ENCODE measurements around the gene EIF2S3B.
"Not testable (repeated sequence)": the region's sequence is repeated elsewhere in the genome, so short reads cannot be mapped to it uniquely, and the experiment has no call there.

EIF2S3B gene

GRCh38 chr12:10505620-10506019 lies at the start of gene EIF2S3B:
TSS of gene EIF2S3B (plus strand) at chr12:10505890. CDS start at chr12:10505903, 13 bp downstream.
- DNase-seq (ENCODE audit: low read depth in 3 of 3): no peak

DNA sequence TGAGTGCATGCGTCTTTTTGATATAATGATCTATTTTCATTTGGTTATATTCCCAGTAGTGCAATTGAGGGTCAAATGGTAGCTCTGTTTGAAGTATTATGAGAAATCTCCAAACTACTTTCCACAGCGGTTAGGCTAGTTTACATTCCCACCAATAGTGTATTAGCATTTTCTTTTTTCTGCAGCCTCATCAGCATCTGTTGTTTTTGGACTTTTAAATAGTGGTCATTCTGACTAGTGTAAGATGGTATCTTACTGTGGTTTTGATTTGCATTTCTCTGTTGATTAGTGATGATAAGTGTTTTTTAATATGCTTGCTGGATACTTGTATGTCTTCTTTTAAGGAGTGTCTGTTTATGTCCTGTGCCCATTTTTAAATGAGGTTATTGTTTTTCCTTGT lies 48.8 kb upstream of the EIF2S3B start:
- DNase-seq (ENCODE audit: low read depth in 3 of 3): no peak

- DNase-seq (ENCODE audit: low read depth in 3 of 3): no peak
Observed at GRCh38 chr12:10457760-10458159, 47.9 kb upstream of the EIF2S3B start.

- no peak for DNase-seq (ENCODE audit: low read depth in 3 of 3)
Observed at GRCh38 chr12:10466311-10466710, 39.4 kb upstream of the EIF2S3B start.

DNA sequence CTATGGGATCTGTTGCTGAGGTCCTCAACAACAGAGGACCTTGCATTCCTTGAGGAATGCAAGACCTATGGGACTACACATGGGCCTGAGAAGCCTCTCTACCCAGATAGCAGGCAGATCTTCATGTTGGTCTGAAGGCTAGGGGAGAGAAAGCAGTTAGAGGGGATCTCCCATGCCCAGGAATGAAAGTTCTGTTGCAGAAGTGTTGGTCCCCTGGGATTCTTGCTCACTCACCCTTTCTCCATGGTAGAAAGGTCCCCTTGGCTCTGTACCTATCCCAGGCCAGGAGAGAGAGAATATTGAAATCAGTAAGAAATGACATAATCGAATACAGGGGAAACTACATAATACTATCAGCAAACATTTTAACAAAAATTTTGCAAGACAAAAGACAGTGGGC lies 36.0 kb upstream of the EIF2S3B start:
- DNase-seq (ENCODE audit: low read depth in 3 of 3): no peak

- DNase-seq (ENCODE audit: low read depth in 3 of 3): not testable (repeated sequence)
Observed at GRCh38 chr12:10472808-10473207, 32.9 kb upstream of the EIF2S3B start.

DNA sequence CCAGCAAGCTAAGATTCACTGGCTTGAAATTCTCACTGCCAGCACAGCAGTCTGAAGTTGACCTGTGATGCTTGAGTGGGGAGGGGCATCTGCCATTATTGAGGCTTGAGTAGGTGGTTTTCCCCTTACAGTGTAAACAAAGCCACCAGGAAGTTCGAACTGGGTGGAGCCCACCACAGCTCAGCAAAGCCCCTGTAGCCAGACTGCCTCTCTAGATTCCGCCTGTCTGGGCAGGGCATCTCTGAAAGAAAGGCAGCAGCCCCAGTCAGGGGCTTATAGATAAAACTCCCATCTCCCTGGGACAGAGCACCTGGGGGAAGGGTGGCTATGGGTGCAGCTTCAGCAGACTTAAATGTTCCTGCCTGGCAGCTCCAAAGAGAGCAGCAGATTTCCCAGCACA lies 23.8 kb upstream of the EIF2S3B start:
- not testable (repeated sequence) for DNase-seq (ENCODE audit: low read depth in 3 of 3)

GRCh38 chr12:10487328-10487727 lies 18.4 kb upstream of the EIF2S3B start:
- DNase-seq (ENCODE audit: low read depth in 3 of 3): not testable (repeated sequence)

DNA sequence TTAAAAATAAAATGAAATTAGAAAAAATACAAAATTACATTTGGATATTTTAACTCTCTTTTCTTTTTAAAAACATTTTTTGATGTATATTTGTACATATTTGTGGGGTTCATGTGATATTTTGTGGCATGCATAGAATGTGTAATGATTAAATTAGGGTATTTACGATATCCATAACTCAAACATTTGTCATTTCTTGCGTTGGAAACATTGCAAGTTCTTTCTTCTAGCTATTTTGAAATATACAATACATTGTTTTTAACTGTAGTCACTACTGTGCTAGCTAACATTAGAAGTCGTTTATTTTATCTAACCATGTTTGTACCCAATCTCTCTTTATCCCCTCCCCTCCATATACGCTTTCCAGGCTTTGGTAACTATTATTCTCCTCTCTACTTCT lies 13.9 kb upstream of the EIF2S3B start:
- no peak for DNase-seq (ENCODE audit: low read depth in 3 of 3)

- DNase-seq (ENCODE audit: low read depth in 3 of 3): peak in 1 of 3 donors; percentile 13
Observed at GRCh38 chr12:10497602-10498001, 8.1 kb upstream of the EIF2S3B start.

DNA sequence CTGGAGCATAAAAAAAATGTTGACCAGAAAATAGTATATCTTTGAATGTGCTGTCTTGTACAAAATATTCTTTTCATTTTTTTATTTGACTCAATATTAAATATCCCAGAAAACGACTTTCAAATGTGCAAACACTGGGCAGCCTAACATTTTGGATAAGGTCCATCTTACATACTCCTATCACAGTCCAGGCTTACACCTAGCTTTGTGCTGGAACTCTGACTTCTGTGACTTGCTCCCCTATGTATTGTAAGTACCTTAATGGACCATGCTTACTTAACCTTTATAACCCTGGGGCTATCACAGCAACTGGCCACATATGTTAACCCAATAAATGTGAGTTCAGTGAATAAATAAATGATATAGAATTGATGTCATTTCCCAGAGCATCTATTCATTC lies 7.6 kb upstream of the EIF2S3B start:
- no peak for DNase-seq (ENCODE audit: low read depth in 3 of 3)

DNA sequence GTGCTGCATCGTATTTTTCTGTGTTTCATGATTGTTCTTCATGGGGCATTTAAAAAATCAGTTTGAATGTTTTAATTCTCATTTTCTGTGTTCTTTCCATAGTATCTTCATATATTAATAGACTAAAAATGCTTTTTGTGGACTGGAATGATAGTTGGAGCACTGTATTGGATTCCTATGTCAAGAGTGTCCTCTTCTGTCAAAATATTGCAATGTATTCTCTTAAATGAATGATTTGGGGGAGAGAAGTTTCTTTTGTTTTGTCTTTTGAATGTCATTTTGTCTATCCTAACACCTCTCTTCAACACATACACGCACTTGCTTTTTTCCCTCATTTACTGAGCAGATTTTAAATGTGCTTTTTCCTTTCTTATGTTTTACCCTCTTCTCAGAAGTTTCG lies 4.7 kb upstream of the EIF2S3B start:
- DNase-seq (ENCODE audit: low read depth in 3 of 3): no peak

GRCh38 chr12:10503460-10503859 lies 2.2 kb upstream of the EIF2S3B start:
- no peak for DNase-seq (ENCODE audit: low read depth in 3 of 3)

DNA sequence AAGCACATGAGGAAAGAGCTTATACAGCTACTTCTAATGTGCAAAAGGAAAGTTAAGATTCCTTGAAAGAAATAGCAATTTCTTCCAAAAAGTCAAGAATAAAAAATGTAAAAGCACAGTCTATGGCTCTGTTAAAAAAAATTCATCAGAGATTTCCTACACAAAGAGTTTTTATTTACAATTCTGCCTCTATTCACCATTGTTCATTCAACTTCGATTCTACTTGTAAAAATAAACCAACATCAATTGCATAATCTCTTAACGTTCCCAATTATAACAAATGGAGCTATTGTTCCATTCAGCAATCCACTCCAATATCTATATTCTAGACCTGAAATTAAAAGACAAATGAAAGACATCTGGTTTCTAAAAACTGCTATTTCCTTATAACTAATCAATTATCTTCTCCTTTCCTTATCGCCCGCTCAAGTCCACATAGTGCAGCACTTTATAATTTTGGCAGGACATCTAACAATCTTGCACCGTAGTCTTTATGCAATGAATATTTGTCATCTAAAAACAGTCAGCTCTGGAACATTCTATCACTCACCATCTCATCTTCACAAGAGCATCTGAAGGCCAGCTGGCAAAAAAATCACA lies 6.2 kb downstream of the EIF2S3B start:
- no peak for DNase-seq (ENCODE audit: low read depth in 3 of 3)

GRCh38 chr12:10512798-10513197 lies 7.1 kb downstream of the EIF2S3B start:
- no peak for DNase-seq (ENCODE audit: low read depth in 3 of 3)

DNA sequence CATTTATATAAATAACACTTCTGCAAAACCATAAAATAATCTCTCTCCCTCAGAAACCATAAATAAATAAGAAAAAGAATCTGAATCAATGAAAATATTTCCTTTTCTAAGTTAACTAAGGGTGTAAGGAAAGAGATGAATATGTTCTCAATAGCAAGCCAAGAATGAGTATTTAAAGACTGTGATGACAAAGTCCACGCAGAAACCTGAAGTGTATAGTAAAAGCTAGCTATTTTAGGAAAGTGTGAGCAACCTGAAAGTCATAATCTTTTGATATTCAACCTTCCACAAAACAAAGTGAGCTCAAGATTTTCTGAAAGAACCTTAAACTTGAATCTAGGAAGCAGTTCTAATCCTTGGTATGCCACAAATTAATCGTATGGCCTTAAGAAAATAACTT lies 15.9 kb downstream of the EIF2S3B start:
- no peak for DNase-seq (ENCODE audit: low read depth in 3 of 3)

DNA sequence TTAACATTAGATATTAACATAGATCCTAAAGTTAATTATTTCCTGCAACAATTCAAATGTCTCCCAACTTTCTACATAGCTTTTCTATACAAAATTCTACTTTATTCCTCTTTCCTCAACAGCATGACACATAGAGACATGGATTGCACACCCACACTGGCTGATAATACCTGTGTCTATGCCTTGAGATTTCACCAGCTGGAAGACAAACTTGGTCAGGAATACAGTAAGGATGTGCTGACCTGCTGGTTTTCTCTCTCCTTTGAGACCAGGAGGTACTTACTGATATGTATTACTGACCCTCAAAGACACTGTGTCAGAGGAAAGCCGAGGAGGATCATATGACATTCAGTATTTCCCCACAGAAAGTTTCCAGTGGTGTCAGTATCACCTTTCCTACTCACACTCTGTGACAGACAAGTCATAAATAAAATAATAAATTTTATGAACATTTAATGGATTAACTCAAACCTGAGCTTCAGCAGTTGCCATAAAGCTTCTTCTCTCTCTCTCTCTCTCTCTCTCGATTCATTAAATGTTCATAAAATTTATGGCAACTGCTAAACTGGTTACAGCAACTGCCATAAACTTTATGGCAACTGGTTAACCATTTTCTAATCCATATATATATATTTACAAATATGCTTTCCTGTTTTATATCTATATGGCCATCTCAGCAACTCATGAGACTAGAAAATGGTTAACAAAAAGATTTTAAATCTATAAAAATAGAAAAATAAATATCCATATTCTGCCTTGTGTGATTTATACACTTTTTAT lies 22.7 kb downstream of the EIF2S3B start:
- DNase-seq (ENCODE audit: low read depth in 3 of 3): no peak

DNA sequence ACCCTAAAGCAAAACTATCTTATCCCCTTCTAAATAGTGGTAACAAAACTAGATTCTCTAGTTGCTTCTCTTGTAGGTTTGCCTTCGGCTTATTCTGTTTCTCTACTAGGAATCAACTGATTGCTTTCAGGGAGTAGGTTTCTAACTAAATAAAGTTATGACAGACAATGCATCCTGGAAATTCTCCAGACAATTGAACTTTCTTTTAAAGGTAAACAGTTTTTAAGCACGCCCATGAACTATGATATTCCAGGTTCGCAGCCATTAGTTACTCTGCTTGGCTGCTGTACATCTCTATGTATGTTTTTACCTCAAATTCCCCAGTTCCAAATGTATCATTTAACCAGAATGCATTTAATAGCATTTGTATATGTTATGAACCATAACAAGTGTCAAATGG lies 23.9 kb downstream of the EIF2S3B start:
- DNase-seq (ENCODE audit: low read depth in 3 of 3): no peak

DNA sequence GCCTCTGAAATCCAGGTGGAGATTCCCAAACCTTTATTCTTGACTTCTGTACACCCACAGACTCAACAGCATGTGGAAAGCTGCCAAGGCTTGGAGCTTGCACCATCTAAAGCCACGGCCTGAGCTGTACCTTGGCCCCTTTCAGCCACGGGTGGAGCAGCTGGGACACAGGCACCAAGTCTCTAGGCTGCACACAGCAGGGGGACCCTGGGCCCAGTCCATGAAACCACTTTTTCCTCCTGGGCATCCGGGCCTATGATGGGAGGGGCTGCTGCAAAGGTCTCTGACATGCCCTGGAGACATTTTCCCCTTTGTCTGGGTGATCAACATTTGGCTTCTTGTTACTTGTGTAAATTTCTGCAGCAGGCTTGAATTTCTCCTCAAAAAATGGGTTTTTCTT lies 32.0 kb downstream of the EIF2S3B start:
- no peak for DNase-seq (ENCODE audit: low read depth in 3 of 3)

- DNase-seq (ENCODE audit: low read depth in 3 of 3): no peak
Observed at GRCh38 chr12:10540776-10541205, 35.1 kb downstream of the EIF2S3B start.

GRCh38 chr12:10543499-10543898 lies 37.8 kb downstream of the EIF2S3B start:
- peak in 1 of 3 donors; percentile 12 for DNase-seq (ENCODE audit: low read depth in 3 of 3)

DNA sequence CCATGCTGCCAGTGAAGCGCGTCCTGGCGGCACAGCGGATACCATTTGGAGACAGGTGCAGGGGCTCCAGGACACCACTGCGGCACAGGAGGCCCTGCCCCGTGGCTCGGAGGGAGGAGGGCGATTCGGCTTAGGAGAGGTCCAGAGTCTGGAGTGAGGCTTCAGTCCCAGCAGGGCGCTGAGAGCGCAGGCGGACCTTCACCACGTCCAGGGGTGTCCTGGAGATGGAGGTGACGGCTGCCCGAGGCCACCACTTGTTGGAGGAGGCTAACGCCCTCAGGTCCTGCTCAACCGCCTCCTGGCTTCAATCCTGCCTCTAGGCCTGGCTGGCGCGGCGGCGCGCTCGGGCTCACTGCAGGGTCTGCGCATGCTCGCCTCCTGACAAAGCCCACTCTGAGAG lies 45.7 kb downstream of the EIF2S3B start:
- DNase-seq (ENCODE audit: low read depth in 3 of 3): no peak

DNA sequence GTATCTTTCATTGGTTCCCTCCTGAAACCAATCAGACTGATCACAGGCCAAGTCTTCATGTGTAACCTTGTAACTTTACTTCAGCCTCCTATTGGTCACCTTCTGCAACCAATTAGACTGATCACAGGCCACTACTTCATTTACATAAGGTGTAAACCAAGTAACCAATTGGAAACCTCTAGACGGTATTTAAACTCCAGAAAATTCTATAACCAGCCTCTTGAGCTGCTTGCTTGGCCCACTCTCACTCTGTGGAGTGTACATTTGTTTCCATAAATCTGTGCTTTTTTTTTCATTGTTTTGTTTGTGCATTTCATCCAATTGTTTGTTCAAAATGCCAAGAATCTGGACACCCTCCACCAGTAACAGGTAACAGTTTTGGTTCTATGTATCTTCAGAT lies 47.5 kb downstream of the EIF2S3B start:
- DNase-seq (ENCODE audit: low read depth in 3 of 3): no peak

Data from stimulated activated CD4-positive, alpha-beta T cell treated with anti-CD3 and anti-CD28 coated beads, TNF-alpha, amount 100 ng/mL, for 48 hours (primary cell).